H1 (cell line): ENCODE data around the gene HSDL2.

Experiments
- ASH2L ChIP-seq: fragments of 200-600, 300-600 bp; sonication (generic); IDR thresholded peaks from one replicate; pipeline ENCODE4 v1.7.1; 2017; ENCODE audit warnings: low read length
- CTCF ChIP-seq, 3 experiments: IDR thresholded peaks; 1 replicate in 2 of 3; 2 replicates in 1 of 3; pipeline versions ENCODE4 v1.5.1 to v1.6.1; 2011; ENCODE audit warnings: low read length in 3 of 3, mild to moderate bottlenecking in 3 of 3, inconsistent platforms in 2 of 3, low read depth in 1 of 3, moderate library complexity in 1 of 3; ENCODE audit not compliant: insufficient read depth in 1 of 3; ENCODE audit errors: control extremely low read depth in 1 of 3
- KDM4A ChIP-seq: IDR thresholded peaks from one replicate; pipeline ENCODE4 v1.7.1; 2012; ENCODE audit warnings: low read depth, mild to moderate bottlenecking, moderate library complexity, low read length, inconsistent platforms; ENCODE audit not compliant: severe bottlenecking
- POLR2A ChIP-seq, 2 experiments: IDR thresholded peaks; 1 replicate in 1 of 2; 2 replicates in 1 of 2; pipeline ENCODE4 v1.6.1; 2011; ENCODE audit warnings: low read depth in 2 of 2, low read length in 2 of 2, mild to moderate bottlenecking in 2 of 2; ENCODE audit errors: control extremely low read depth in 1 of 2
- POLR2AphosphoS5 ChIP-seq: IDR thresholded peaks from 2 replicates; pipeline ENCODE4 v1.6.1; 2011; ENCODE audit warnings: low read depth, low read length
- RXRA ChIP-seq: IDR thresholded peaks from 2 replicates; pipeline ENCODE4 v1.6.1; 2011; ENCODE audit warnings: low read depth, mild to moderate bottlenecking, low read length, moderate library complexity; ENCODE audit not compliant: insufficient read depth

- TF ChIP-seq ASH2L (no peak), CTCF (IDR thresholded peaks at IDR 0.05; ENCODE audit: control extremely low read depth in 1 of 3, insufficient read depth in 1 of 3, low read depth in 1 of 3, low read length in 3 of 3) (no peak), POLR2AphosphoS5 (no peak), POLR2A (IDR thresholded peaks at IDR 0.05; ENCODE audit: control extremely low read depth in 1 of 2, low read depth in 2 of 2, low read length in 2 of 2) (no peak), KDM4A (no peak), RXRA (no peak)
Observed at GRCh38 chr9:112487799-112488340, 108.0 kb downstream of the HSDL2 start.
